SU-DHL-6 (cell line): ENCODE measurements around the gene SMIM41.

Experiments used
- H2AFZ ChIP-seq: fragments of 200-600 bp; sonication (generic); 2 replicates; pipeline ENCODE4 v1.6.1; 2014; ENCODE audit warnings: low read depth, mild to moderate bottlenecking, moderate library complexity, mixed read lengths, antibody characterized with exemption, low read length; ENCODE audit not compliant: severe bottlenecking
- H3F3A ChIP-seq: fragments of 200-600 bp; shearing (Covaris generic); 2 replicates; pipeline ENCODE4 v1.6.0; 2016; ENCODE audit warnings: antibody characterized with exemption, mild to moderate bottlenecking; ENCODE audit not compliant: insufficient read depth
- H3K27ac ChIP-seq: fragments of 200-600 bp; sonication (generic); 2 replicates; pipeline ENCODE4 v1.5.1; 2016; ENCODE audit warnings: low read depth, mild to moderate bottlenecking, low read length, moderate library complexity, mixed read lengths
- H3K27me3 ChIP-seq: fragments of 200-600 bp; sonication (generic), shearing (Covaris generic); 2 replicates; pipeline ENCODE4 v1.6.0; 2014; ENCODE audit warnings: mild to moderate bottlenecking, low read length
- H3K36me3 ChIP-seq: fragments of 200-600 bp; sonication (generic); 2 replicates; pipeline ENCODE4 v1.6.1; 2014; ENCODE audit warnings: mild to moderate bottlenecking, low read length, mixed read lengths
- H3K4me2 ChIP-seq: fragments of 300-600, 200-600 bp; shearing (Covaris generic), sonication (generic); 2 replicates; pipeline ENCODE4 v1.6.0; 2014; ENCODE audit warnings: low read length, low read depth, mild to moderate bottlenecking; ENCODE audit not compliant: poor library complexity, severe bottlenecking
- H3K4me3 ChIP-seq: fragments of 200-600 bp; sonication (generic); 2 replicates; pipeline ENCODE4 v1.5.1; 2014; ENCODE audit warnings: antibody characterized with exemption, low read length, mild to moderate bottlenecking, mixed read lengths; ENCODE audit not compliant: insufficient read depth, poor library complexity, severe bottlenecking
- H3K79me2 ChIP-seq: fragments of 200-600 bp; sonication (generic); 2 replicates; pipeline ENCODE4 v1.6.1; 2014; ENCODE audit warnings: mild to moderate bottlenecking, low read length, moderate library complexity; ENCODE audit not compliant: insufficient read depth
- H3K9ac ChIP-seq: fragments of 200-600 bp; sonication (generic); 2 replicates; pipeline ENCODE4 v1.7.0; 2014; ENCODE audit warnings: mild to moderate bottlenecking, low read length
- H3K9me2 ChIP-seq: fragments of 200-600 bp; sonication (generic); replicated peaks from 2 replicates; pipeline ENCODE4 v1.6.1; 2014; ENCODE audit warnings: low read length; ENCODE audit not compliant: insufficient read depth
- H3K9me3 ChIP-seq: fragments of 200-600 bp; sonication (generic); 2 replicates; pipeline ENCODE4 v1.6.1; 2014; ENCODE audit warnings: low read length, mixed read lengths; ENCODE audit not compliant: insufficient read depth
- H4K20me1 ChIP-seq: fragments of 200-600 bp; sonication (generic); 2 replicates; pipeline ENCODE4 v1.6.1; 2014; ENCODE audit warnings: low read depth, mild to moderate bottlenecking, antibody characterized with exemption, low read length, moderate library complexity, mixed read lengths
- EZH2phosphoT487 ChIP-seq: fragments of 200-600 bp; sonication (generic), shearing (Covaris generic); conservative IDR thresholded peaks from 2 replicates; pipeline ENCODE4 v1.6.1; 2018; ENCODE audit warnings: mild to moderate bottlenecking, antibody characterized with exemption, low read length, moderate library complexity, mixed read lengths
- TF ChIP-seq, protein P1 (sequence below): fragments of 200-600 bp; sonication (generic); IDR thresholded peaks from one replicate; pipeline ENCODE4 v1.5.1; 2017; ENCODE audit warnings: antibody characterized with exemption, mild to moderate bottlenecking, low read length, moderate library complexity; ENCODE audit not compliant: insufficient read depth, poor library complexity, severe bottlenecking

SMIM41 gene

DNA sequence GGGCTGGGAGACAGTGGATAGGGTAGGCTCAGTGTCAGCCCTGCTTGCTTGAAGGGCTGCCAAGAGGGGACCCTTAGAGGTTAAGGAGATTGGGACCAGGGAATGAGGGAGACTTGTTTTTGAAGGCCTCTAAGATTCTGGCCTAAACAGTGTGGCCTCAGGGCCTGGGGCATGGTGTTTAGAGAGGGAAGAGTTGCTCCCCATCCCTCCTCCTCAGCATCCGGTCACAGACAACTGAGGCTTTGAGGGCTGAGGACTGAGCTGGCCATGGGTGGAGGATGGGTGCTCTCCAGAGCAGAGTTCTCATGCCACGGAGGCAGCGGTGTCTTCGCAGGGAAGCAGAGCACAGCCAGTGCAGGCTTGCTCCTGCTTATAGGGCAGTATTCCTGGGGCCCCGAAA lies 62.9 kb downstream of the SMIM41 start:
- Histone ChIP-seq H3K79me2 (no peaks in the 10 kb centered on the region), H3K27me3 (no peaks in the 10 kb centered on the region), H4K20me1 (no peaks in the 10 kb centered on the region), H3K9me2 (no peaks in the 10 kb centered on the region), H2AFZ (no peak overlapping the region), H3F3A (no peaks in the 10 kb centered on the region), H3K36me3 (no peaks in the 10 kb centered on the region), H3K4me3 (no peak overlapping the region), H3K9ac (no peak overlapping the region), H3K9me3 (no peaks in the 10 kb centered on the region), H3K27ac (no peak overlapping the region), H3K4me2 (no peak overlapping the region)
- TF ChIP-seq, protein P1, sequence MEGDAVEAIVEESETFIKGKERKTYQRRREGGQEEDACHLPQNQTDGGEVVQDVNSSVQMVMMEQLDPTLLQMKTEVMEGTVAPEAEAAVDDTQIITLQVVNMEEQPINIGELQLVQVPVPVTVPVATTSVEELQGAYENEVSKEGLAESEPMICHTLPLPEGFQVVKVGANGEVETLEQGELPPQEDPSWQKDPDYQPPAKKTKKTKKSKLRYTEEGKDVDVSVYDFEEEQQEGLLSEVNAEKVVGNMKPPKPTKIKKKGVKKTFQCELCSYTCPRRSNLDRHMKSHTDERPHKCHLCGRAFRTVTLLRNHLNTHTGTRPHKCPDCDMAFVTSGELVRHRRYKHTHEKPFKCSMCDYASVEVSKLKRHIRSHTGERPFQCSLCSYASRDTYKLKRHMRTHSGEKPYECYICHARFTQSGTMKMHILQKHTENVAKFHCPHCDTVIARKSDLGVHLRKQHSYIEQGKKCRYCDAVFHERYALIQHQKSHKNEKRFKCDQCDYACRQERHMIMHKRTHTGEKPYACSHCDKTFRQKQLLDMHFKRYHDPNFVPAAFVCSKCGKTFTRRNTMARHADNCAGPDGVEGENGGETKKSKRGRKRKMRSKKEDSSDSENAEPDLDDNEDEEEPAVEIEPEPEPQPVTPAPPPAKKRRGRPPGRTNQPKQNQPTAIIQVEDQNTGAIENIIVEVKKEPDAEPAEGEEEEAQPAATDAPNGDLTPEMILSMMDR = no peak
- TF ChIP-seq EZH2phosphoT487 = no peak

DNA sequence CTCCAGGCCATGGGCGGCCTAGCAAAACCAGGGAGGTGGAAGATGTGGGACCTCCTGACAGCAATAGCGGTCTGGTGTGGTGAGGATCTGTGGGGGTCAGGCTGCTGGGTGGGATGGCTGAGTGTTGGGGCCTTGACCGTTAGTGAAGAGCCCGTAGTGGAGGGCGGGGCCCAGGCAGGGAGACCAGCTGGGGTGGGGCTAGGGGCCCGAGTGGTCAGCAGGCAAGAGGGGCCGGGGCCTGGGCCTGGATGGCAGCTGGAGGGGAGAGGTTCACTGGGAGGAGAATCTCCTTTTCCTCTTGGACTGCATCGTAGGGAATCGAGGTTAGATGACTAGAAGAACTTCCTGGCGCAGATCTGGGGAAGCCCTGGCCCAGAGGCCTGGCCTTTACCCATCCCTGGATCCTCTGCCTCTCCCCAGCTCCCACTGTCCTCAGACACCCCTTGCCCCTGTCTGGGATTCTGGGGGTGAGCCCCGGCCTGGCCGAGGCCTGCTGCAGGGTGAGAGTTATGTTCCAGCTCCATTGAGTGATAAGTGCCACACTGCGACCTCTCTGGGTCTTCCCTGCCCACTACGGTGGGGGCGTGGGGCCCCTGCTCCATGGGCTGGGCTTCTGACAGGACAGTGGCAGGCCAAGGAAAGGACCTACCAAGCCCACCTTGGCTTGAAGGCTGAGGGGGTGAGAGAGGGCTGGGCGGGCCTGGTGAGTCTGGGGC lies 65.2 kb downstream of the SMIM41 start:
- Histone ChIP-seq H3F3A (no peaks in the 10 kb centered on the region), H3K27ac (no peak overlapping the region), H3K79me2 (no peaks in the 10 kb centered on the region), H3K4me3 (no peak overlapping the region), H3K4me2 (no peak overlapping the region), H3K27me3 (no peaks in the 10 kb centered on the region), H4K20me1 (no peaks in the 10 kb centered on the region), H2AFZ (no peak overlapping the region), H3K9me2 (no peaks in the 10 kb centered on the region), H3K9me3 (no peaks in the 10 kb centered on the region), H3K36me3 (no peaks in the 10 kb centered on the region), H3K9ac (no peak overlapping the region)
- TF ChIP-seq EZH2phosphoT487 = no peak
- TF ChIP-seq, protein P1 = no peak

DNA sequence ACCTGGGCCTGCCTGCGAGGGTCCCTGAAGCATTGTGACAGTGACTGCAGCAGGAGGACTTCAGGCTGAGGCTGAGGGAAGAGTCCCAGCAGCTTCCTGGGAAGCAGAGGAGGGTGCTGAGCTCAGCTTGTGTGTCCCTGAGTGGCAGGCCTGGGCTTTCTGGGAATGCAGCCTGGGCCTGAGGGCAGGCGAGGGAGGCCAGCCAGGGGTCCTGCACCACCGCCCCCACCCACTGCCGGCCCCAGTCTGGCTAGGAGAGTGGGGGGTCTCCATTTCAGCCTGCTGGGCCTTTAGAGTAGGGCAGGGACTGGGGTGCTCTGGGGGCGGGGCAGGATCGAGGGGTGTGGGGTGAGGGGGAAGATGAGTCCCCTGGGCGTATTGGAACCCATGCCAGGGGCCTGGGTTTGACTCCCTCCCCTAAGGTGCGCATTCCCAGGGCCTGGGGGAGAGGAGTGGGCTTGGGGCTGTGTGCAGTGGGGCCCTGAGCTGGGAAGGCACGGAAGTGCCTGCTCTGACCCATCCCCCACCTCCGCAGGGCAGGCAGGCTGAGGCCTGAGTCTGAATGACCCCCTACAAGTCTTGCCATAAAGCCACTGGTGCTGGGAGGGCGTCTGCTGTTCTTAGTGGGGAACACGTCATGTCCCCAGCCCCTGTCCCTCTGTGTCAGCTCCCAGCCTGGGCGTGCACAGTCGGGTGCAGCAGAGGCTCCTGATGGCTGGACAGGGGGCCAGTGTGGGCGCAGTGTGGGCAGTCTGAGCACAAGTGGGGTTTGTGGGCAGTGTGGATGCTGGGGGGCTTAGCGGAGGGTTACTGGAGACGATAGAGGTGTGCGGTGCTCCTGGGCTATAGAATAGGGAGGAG lies 66.0 kb downstream of the SMIM41 start:
- TF ChIP-seq EZH2phosphoT487 = no peak
- TF ChIP-seq, protein P1 = no peak
- Histone ChIP-seq H3K9me2 (no peaks in the 10 kb centered on the region), H3K79me2 (no peaks in the 10 kb centered on the region), H3K27ac (no peak overlapping the region), H3K9me3 (no peaks in the 10 kb centered on the region), H3F3A (no peaks in the 10 kb centered on the region), H2AFZ (no peak overlapping the region), H3K4me2 (no peak overlapping the region), H3K4me3 (no peak overlapping the region), H3K27me3 (no peaks in the 10 kb centered on the region), H3K36me3 (no peaks in the 10 kb centered on the region), H3K9ac (no peak overlapping the region), H4K20me1 (no peaks in the 10 kb centered on the region)
